ENCODE measurements around the gene NEK4.
A peak's percentile ranks its signal among the peaks of the same experiment; 100 is the strongest.

NEK4 gene

DNA sequence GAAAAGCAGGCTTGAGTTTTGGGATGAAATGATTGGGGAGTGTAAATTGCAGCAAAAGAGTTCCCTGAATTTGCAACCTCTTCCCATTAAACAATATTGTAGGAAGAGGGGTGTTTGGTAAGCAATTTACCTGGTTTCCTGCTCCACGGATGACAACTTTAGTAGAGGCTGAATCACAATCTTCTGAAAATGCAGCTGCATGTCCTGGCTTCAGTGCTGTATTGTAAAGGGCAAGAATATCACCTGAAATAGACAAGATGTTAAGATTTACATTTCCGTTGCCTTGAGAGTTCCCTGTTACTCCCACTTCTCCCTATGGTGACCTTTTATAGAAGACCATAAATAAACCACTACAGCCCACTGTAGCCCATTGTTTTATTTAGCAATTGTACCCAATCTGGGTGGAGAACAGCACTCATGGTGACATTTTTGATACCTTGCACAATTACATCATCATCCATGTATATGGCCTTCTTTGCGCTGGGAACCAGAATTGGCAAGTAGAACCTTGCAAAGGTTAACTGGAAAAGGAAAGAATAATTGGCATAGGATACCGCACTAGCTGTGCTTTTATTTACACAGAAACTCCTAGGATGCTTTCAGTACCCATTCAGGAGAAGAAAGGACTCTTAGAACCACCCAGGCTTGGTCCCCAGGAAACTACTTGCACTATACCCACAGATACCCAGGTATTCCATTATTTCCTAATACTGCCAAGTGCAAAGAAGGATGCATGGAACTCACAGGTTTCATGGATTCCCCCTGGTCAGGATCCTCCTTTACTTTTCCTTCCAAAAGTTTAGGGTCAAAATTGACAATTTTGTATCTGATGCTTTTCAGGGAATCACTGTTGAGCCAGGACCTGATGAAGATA, 74.7 kb downstream of the NEK4 start:
- no peak for DNase-seq

GRCh38 chr3:52694528-52695189, 76.1 kb downstream of the NEK4 start:
- DNase-seq, result no peak

- no peak for DNase-seq
These were observed 77.7 kb downstream of the NEK4 start for GRCh38 chr3:52693071-52693470.

GRCh38 chr3:52690560-52690959, 80.2 kb downstream of the NEK4 start:
- DNase-seq, result no peak

DNA sequence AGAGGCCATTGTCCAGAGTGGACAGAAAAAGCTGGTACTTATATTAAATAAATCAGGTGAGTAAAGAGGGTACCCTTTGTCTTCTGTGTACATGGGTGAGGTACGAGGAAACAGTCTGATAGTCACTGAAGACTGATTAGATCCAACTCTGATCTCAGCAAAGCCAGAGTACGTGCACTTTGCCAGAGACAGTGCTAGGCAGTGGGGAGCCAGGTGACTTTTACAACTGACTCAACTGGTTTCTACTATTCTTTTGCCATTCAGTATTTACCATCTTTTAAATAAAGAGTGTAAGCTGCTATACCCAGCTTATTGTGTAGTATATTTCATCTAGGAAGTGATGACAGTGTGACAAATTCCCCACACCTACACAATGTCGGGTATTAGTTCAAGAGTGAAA, 81.6 kb downstream of the NEK4 start:
- no peak for DNase-seq

GRCh38 chr3:52688266-52688665, 82.5 kb downstream of the NEK4 start:
- no peak for DNase-seq

DNA sequence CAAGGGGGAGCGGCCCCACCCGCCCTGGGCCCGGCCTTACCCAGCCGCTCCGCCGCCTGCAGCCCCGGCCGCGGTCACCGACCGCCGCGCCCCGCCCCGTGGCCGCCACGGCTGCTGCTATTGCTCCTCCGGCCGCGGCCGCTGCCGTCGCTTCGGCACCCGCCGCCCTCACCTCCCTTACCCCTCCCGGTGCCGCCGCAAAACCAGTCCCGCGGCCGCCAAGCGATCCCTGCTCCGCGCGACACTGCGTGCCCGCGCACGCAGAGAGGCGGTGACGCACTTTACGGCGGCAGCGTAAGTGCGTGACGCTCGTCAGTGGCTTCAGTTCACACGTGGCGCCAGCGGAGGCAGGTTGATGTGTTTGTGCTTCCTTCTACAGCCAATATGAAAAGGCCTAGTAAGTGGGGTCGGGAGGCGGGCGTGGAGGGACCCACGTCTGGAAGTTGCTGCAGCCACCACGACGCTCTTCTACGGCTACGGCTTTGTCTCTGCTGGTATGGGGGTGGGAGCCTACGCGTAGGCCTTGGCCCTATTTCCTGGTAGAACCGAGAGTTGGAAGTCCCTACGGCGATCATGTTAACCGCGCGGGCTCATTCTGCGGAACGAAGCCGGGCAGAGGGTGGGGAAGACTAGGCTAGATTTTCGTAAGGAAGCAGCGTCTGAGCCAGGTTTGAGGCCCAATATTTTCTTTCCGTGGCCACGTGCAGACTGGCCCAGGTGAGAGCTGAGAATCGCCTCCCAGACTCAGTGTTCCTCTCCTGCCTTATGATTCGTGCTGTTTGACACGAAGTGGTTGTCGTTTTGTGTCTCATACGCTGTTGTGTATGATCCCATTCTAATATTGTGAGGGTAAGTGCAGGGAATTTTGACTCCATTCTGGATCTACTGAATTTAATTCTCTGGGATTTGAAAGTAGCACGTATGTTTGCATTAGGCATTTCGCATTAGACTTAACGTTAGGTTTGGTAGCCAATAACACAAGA, 84.7 kb downstream of the NEK4 start, which contains the start of the genes GNL3 and PBRM1:
Gene GNL3 (plus strand): TSS at position 324 of the 983 bp plus-strand sequence. CDS start 61 bp downstream, at position 385.
Gene PBRM1 (minus strand): TSS at position 205 of the 983 bp plus-strand sequence.
- peak; percentile 97 for DNase-seq

- DNase-seq, result peak; percentile 87 to 96 (median 91)
These were observed 85.4 kb downstream of the NEK4 start for GRCh38 chr3:52685285-52685708.

GRCh38 chr3:52684184-52684583, 86.6 kb downstream of the NEK4 start:
- no peak for DNase-seq

GRCh38 chr3:52683611-52684010, 87.1 kb downstream of the NEK4 start:
- DNase-seq, result no peak

- peak; percentile 83 to 96 (median 90) for DNase-seq
These were observed 88.7 kb downstream of the NEK4 start for GRCh38 chr3:52682016-52682415.

DNA sequence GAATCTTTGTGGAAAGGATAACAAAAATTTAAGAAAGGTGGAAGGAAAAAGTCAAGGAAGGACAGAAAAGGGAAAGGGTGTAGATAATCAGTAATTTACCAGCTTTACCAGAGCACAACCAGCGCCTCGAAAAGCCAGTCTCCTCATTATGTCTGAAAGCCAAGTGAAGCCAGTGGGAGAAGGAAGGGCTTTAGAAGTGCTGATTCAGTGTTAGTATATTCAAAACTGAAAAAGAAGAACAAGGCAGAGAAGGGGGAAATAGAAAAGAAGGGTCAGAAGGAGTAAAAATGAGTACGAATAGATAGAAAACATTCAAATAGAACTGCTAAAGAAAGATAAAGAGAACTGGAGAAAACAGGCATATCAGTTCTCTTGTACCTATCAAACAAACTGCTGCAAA, 89.1 kb downstream of the NEK4 start:
- peak; percentile 43 to 71 (median 62) for DNase-seq

GRCh38 chr3:52679811-52680210, 90.9 kb downstream of the NEK4 start:
- peak; percentile 15 to 64 (median 26) for DNase-seq

DNA sequence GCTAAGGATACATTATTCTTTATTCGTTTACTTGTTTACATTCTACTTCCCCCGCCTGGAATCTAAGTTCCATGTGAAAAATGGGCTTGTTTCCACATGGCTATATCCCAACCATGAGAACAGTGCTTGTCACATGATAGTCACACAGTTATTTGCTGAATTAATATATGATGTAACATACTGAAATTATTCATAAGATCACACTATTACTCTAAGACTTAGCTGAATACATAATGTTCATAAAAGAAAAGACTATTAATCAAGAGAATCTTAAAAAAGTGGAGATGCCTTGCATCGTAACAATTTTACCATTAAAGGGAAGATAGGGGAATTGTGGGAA, 91.6 kb downstream of the NEK4 start:
- peak; percentile 7 to 31 (median 19) for DNase-seq

- DNase-seq, result peak; percentile 22 to 40 (median 29)
These were observed 92.2 kb downstream of the NEK4 start for GRCh38 chr3:52678265-52679198.

GRCh38 chr3:52676201-52676600, 94.5 kb downstream of the NEK4 start:
- DNase-seq, result peak in 2 of 3 donors; percentile 6 to 46

DNA sequence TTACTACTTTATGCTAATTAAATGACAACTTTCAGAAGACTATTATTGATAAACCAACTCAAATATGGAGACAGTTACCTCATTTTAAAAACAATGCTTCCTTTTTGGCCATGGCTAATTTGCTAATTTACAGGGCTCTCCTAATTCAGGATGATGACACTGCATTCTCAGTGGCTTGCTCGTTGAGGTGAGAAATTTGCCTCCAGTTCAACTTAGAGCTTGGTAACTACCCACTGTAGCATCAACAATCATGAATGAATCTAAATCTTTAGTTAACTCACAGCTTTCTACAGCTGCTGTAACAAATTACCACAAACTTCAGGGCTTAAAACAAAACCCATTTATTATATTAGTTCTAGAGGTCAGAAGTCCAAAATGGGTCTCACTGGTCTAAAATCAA, 99.1 kb downstream of the NEK4 start:
- no peak for DNase-seq

- peak; percentile 68 to 91 (median 84) for DNase-seq
These were observed 99.9 kb downstream of the NEK4 start for GRCh38 chr3:52670621-52671521.

DNA sequence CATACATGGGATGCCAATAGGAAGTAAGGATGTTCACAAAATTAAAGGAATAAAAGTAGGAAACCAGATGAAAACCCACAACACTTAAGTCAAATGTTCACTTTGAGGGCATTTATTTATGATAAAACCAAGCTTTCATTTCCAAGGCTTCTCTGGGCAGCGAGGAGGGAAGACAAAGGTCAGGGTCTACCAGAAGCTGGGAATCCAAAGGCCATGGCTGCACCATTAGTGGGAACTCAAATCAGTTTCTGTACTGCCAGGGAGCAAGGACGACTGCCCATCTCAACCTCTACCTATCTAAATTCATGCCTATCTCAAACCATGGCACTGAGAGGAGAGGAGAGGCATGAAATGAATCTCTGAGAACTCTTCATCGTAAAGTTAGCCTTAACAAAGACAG, 107.6 kb downstream of the NEK4 start:
- DNase-seq, result peak in 1 of 3 donors; percentile 8

DNA sequence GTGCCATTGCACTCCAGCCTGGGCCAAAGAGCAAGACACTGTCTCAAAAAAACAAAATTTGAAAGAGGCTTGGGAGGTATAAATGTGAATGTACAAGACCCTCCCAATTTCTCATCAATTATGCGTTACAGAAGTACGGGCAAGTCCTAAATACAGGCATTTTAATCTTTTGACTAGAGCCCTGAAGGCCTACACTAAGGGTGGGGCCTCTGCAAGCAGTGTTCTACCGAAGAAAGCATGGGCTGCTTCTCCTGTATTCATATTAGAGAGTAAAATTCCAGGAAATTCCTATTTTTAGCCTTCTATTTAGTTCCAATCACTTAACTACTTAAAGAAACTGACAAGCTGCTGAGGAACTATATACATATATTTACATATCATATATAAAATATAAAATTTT, 110.7 kb downstream of the NEK4 start:
- DNase-seq, result peak in 1 of 3 donors; percentile 5
